ENCODE results near the gene ANKS1B.
"Not testable (repeated sequence)": the region's sequence is repeated elsewhere in the genome, so short reads cannot be mapped to it uniquely, and the experiment has no call there.

The ANKS1B gene

GRCh38 chr12:98985156-98985555 lies 999.6 kb downstream of the ANKS1B start:
- DNase-seq, result no peak

- no peak for DNase-seq
These were observed 1001.1 kb downstream of the ANKS1B start for GRCh38 chr12:98983647-98984046.

- DNase-seq, result no peak
These were observed 1004.2 kb downstream of the ANKS1B start for GRCh38 chr12:98980508-98980907.

- no peak for DNase-seq
These were observed 1007.5 kb downstream of the ANKS1B start for GRCh38 chr12:98977186-98977585.

GRCh38 chr12:98974767-98975381 lies 1009.9 kb downstream of the ANKS1B start:
- no peak for DNase-seq

GRCh38 chr12:98973395-98973794 lies 1011.3 kb downstream of the ANKS1B start:
- DNase-seq, result peak in 1 of 2 experiments; percentile 16

- DNase-seq, result no peak
These were observed 1013.8 kb downstream of the ANKS1B start for GRCh38 chr12:98970950-98971349.

GRCh38 chr12:98970210-98970609 lies 1014.5 kb downstream of the ANKS1B start:
- no peak for DNase-seq

GRCh38 chr12:98968896-98969295 lies 1015.8 kb downstream of the ANKS1B start:
- no peak for DNase-seq

GRCh38 chr12:98957135-98957534 lies 1027.6 kb downstream of the ANKS1B start:
- not testable (repeated sequence) for DNase-seq

GRCh38 chr12:98955284-98955683 lies 1029.5 kb downstream of the ANKS1B start:
- peak in 1 of 2 experiments; percentile 27 for DNase-seq

- DNase-seq, result no peak
These were observed 1030.2 kb downstream of the ANKS1B start for GRCh38 chr12:98954506-98954905.

GRCh38 chr12:98951406-98951805 lies 1033.3 kb downstream of the ANKS1B start:
- DNase-seq, result no peak

- no peak for DNase-seq
These were observed 1036.3 kb downstream of the ANKS1B start for GRCh38 chr12:98948343-98948949.

GRCh38 chr12:98945864-98946263 lies 1038.9 kb downstream of the ANKS1B start:
- DNase-seq, result no peak

GRCh38 chr12:98939926-98940325 lies 1044.8 kb downstream of the ANKS1B start:
- no peak for DNase-seq

- no peak for DNase-seq
These were observed 1045.4 kb downstream of the ANKS1B start for GRCh38 chr12:98939350-98939749.

GRCh38 chr12:98935847-98936246 lies 1048.9 kb downstream of the ANKS1B start:
- DNase-seq, result no peak

GRCh38 chr12:98922871-98923270 lies 1061.9 kb downstream of the ANKS1B start:
- no peak for DNase-seq

- no peak for DNase-seq
These were observed 1066.4 kb downstream of the ANKS1B start for GRCh38 chr12:98918176-98918863.

GRCh38 chr12:98916106-98916505 lies 1068.6 kb downstream of the ANKS1B start:
- DNase-seq, result no peak

- no peak for DNase-seq
These were observed 1072.2 kb downstream of the ANKS1B start for GRCh38 chr12:98912401-98912974.

- DNase-seq, result no peak
These were observed 1073.3 kb downstream of the ANKS1B start for GRCh38 chr12:98911396-98911795.

GRCh38 chr12:98909746-98910145 lies 1075.0 kb downstream of the ANKS1B start:
- DNase-seq, result no peak

Data from NCI-H1930 (cell line).